ENCODE measurements around the gene MRPS34.

MRPS34 gene

DNA sequence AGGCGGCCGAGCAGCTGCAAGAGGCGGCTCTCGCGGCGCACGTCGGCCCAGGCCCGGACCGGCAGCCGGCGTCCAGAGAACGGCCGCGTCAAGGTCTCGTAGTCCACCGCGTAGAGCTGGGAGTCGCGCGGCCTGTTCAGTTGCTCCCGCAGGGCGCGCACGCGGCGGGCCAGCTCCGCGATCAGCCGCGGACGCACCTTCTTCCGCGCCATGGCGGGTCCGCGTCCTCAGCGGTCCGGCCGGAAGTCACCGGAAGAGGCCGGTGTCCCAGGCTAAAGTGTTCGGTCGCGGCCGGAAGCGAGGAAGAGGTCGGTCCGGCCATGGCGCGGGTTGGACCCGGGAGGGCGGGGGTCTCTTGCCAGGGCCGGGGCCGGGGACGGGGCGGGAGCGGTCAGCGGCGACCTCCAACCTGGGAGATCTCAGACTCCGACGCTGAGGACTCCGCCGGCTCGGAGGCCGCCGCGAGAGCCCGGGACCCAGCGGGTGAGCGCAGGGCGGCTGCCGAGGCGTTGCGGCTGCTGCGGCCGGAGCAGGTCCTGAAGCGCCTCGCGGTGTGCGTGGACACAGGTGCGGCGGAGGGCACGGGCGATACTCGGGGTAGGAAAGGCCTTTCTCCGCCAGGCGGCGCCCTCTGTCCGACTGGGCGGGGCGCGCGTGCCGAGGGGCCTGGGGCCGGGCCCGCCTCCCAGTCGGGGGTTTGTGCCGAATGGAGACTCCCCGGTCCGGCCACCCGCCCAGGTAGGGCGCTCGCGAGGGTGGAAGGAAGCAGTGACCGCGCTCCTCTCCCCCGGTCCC is at the start of gene MRPS34:
Gene MRPS34, minus strand, starts transcription at position 227 of the 795 bp plus-strand sequence. Its CDS starts 15 bp downstream, at position 212.
- Mint-ChIP-seq H3K36me3 (ENCODE audit: low read depth) (peaks cover 3% of the 10 kb centered on the region), H3K27me3 (ENCODE audit: low read depth) (no peaks in the 10 kb centered on the region)

DNA sequence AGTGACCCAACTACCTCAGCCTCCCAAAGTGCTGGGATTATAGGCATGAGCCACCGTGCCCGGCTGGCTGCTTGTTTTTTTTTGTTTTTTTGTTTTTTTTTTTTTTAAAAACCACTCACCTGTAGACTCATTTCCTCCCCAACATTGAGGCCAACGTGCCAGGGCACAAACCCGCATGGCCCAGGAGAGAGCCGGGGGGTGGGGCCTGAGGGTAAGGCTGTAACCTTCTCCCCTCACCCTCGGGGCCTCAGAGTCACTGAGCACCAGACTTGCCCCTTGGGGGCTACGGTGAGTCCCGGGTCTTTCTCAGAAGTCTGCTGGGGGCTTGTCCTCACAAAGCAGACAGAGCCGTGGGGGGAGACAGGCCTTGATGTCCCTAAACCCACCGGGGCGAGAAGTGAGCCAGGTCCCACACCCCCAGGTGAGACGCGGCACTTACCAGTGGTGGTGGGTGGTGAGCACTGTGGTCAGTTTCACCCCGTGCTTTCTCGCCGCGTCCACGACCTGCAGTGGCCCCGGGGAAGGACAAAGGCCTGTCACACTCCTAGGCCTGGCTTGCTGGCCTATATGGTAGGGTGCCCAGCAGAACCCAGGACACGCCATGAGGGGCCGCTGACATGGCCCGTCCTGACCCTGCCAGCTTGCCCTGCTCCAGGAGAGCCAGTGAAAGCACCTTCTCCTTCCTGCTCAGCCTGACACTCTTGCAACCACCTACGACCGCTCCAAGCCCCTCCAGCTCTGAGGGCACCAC is 49.1 kb upstream of the MRPS34 start:
- no peaks in the 10 kb centered on the region for H3K27me3 Mint-ChIP-seq (ENCODE audit: low read depth)
- H3K4me1 Mint-ChIP-seq = peaks cover 6% of the 10 kb centered on the region
- no peak overlapping the region for H3K27ac Mint-ChIP-seq
- no peak overlapping the region for H3K4me3 Mint-ChIP-seq
- H3K9me3 Mint-ChIP-seq = no peaks in the 10 kb centered on the region
- no peaks in the 10 kb centered on the region for H3K36me3 Mint-ChIP-seq (ENCODE audit: low read depth)
- TF ChIP-seq, protein P1, sequence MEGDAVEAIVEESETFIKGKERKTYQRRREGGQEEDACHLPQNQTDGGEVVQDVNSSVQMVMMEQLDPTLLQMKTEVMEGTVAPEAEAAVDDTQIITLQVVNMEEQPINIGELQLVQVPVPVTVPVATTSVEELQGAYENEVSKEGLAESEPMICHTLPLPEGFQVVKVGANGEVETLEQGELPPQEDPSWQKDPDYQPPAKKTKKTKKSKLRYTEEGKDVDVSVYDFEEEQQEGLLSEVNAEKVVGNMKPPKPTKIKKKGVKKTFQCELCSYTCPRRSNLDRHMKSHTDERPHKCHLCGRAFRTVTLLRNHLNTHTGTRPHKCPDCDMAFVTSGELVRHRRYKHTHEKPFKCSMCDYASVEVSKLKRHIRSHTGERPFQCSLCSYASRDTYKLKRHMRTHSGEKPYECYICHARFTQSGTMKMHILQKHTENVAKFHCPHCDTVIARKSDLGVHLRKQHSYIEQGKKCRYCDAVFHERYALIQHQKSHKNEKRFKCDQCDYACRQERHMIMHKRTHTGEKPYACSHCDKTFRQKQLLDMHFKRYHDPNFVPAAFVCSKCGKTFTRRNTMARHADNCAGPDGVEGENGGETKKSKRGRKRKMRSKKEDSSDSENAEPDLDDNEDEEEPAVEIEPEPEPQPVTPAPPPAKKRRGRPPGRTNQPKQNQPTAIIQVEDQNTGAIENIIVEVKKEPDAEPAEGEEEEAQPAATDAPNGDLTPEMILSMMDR (IDR thresholded peaks at IDR 0.05; ENCODE audit: unreplicated experiment in 3 of 3) = no peak

More for the DNA sequence above, at the start of gene MRPS34:
- Mint-ChIP-seq H3K27ac (peak within 1 kb of the TSS; percentile 67 to 87 (median 86)), H3K9me3 (no peaks in the 10 kb centered on the region), H3K4me1 (peaks cover 8% of the 10 kb centered on the region), H3K4me3 (peak within 1 kb of the TSS; percentile 96 to 97 (median 97))
- TF ChIP-seq, protein P1 (IDR thresholded peaks at IDR 0.05; ENCODE audit: unreplicated experiment in 3 of 3) = peak; percentile 80 to 96 (median 89)

DNA sequence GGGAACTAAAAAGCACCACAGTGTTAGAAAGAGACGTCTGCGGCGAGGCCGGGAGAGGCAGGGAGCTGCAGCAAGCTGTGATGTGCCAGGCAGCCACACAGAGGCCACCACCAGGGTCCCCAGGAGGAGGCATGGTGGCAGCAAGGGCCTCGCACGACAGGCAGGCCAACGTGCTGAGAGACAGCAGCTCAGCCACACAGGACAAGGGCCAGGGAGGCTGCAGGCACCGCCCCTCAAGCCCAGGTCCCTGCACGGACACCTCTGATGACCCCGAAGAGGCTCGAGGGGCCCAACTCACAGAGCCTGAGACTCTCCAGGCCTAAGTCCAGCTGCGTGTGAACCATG is 48.0 kb upstream of the MRPS34 start:
- TF ChIP-seq, protein P1 (IDR thresholded peaks at IDR 0.05; ENCODE audit: unreplicated experiment in 3 of 3) = no peak
- no peaks in the 10 kb centered on the region for H3K9me3 Mint-ChIP-seq
- H3K27me3 Mint-ChIP-seq (ENCODE audit: low read depth) = no peaks in the 10 kb centered on the region
- H3K4me1 Mint-ChIP-seq = peaks cover 5% of the 10 kb centered on the region
- H3K4me3 Mint-ChIP-seq = no peak overlapping the region
- no peak overlapping the region for H3K27ac Mint-ChIP-seq
- no peaks in the 10 kb centered on the region for H3K36me3 Mint-ChIP-seq (ENCODE audit: low read depth)

DNA sequence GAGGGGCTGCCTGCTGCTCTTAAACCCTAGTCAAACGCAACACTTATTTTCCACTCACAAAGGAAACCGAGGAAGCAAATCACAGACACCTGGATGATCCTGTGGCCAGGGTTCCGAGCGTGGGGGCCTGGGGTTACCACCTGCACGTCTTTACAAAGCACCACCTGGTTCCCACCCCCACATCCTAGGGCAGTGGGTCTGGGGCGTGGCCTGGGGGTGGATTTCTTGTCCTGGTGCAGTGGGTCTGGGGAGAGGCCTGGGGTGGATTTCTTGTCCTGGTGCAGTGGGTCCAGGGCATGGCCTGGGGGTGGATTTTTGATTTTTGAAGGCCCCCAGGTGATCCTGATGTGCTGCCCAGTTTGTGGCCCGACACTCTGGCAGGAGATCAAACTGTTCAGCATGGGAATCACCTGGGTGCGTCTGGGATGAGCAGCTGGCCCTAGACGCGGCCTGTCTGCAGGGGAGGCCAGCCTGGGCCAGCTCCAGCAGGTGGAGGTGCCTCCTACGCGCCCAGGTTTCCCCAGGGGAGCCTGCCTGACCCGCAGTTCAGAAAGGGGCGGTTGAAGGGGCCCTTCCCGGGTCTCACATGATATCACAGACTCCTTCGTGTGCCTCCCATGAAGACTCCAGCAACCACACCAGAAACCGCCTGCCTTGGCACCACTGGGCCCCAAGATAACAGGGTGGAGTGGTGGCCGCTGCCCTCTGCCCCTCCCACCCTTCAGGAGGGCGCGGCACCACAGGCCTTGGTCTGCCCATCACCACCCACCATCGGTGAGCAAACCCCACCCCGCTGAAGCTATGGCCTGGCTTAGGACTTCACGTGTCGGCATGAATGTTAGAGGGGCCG is 47.4 kb upstream of the MRPS34 start:
- no peaks in the 10 kb centered on the region for H3K9me3 Mint-ChIP-seq

DNA sequence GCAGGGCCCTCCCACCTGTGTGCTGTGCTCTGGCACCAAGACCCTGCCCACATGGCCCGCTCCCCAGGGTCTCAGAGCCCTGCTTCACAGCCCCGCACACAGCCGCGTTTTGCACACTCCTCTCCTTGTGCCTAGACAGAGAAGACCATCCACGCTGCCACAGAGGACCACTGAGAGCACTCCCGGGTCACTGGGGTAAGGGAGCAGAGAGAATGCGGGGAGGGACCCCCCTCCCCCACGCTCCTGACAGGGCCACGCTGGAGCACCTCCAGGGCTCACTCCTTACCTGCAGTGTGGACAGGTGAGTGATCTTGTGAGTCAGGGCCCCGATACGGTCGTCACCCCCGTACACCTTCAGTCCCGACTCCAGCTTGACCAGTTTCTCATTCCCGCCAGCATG is 46.7 kb upstream of the MRPS34 start:
- Mint-ChIP-seq H3K27me3 (ENCODE audit: low read depth) (no peaks in the 10 kb centered on the region), H3K36me3 (ENCODE audit: low read depth) (peaks cover 7% of the 10 kb centered on the region), H3K4me1 (peaks cover 3% of the 10 kb centered on the region), H3K27ac (no peak overlapping the region), H3K4me3 (no peak overlapping the region), H3K9me3 (no peaks in the 10 kb centered on the region)
- TF ChIP-seq, protein P1 (IDR thresholded peaks at IDR 0.05; ENCODE audit: unreplicated experiment in 3 of 3) = no peak

More for the DNA sequence above, 47.4 kb upstream of the MRPS34 start:
- peaks cover 5% of the 10 kb centered on the region for H3K4me1 Mint-ChIP-seq
- TF ChIP-seq, protein P1 (IDR thresholded peaks at IDR 0.05; ENCODE audit: unreplicated experiment in 3 of 3) = no peak
- H3K36me3 Mint-ChIP-seq (ENCODE audit: low read depth) = peaks cover 3% of the 10 kb centered on the region
- H3K4me3 Mint-ChIP-seq = no peak overlapping the region
- H3K27ac Mint-ChIP-seq = no peak overlapping the region
- no peaks in the 10 kb centered on the region for H3K27me3 Mint-ChIP-seq (ENCODE audit: low read depth)

Measured in nephron (organoid).